ENCODE measurements around the gene HES3.

Gene HES3

GRCh38 chr1:6272868-6273267 lies 28.9 kb downstream of the HES3 start:
- no peaks in the 10 kb centered on the region for H3K36me3 ChIP-seq
- H3K9me3 ChIP-seq = no peaks in the 10 kb centered on the region
- H3K27ac ChIP-seq = no peak overlapping the region
- H3K27me3 ChIP-seq = no peaks in the 10 kb centered on the region
- no peak for TF ChIP-seq CTCF (IDR thresholded peaks at IDR 0.05)
- no peak overlapping the region for H3K4me3 ChIP-seq (ENCODE audit: low read depth in 1 of 2, low read length in 1 of 2)
- no peaks in the 10 kb centered on the region for H3K4me1 ChIP-seq (ENCODE audit: control insufficient read depth in 1 of 2, insufficient read depth in 1 of 2, low read depth in 1 of 2, low read length in 1 of 2)

- Histone ChIP-seq H3K4me3 (ENCODE audit: low read depth in 1 of 2, low read length in 1 of 2) (no peak overlapping the region), H3K27ac (no peak overlapping the region), H3K36me3 (no peaks in the 10 kb centered on the region), H3K27me3 (no peaks in the 10 kb centered on the region), H3K9me3 (no peaks in the 10 kb centered on the region), H3K4me1 (ENCODE audit: control insufficient read depth in 1 of 2, insufficient read depth in 1 of 2, low read depth in 1 of 2, low read length in 1 of 2) (no peaks in the 10 kb centered on the region)
- TF ChIP-seq CTCF (IDR thresholded peaks at IDR 0.05) = no peak
These were observed 29.5 kb downstream of the HES3 start for GRCh38 chr1:6273380-6273891.

GRCh38 chr1:6274102-6274501 lies 30.1 kb downstream of the HES3 start:
- no peaks in the 10 kb centered on the region for H3K36me3 ChIP-seq
- no peak for TF ChIP-seq CTCF (IDR thresholded peaks at IDR 0.05)
- H3K27ac ChIP-seq = no peak overlapping the region
- no peaks in the 10 kb centered on the region for H3K9me3 ChIP-seq
- no peaks in the 10 kb centered on the region for H3K4me1 ChIP-seq (ENCODE audit: control insufficient read depth in 1 of 2, insufficient read depth in 1 of 2, low read depth in 1 of 2, low read length in 1 of 2)
- no peaks in the 10 kb centered on the region for H3K27me3 ChIP-seq
- H3K4me3 ChIP-seq (ENCODE audit: low read depth in 1 of 2, low read length in 1 of 2) = no peak overlapping the region

- Histone ChIP-seq H3K9me3 (no peaks in the 10 kb centered on the region), H3K4me1 (ENCODE audit: control insufficient read depth in 1 of 2, insufficient read depth in 1 of 2, low read depth in 1 of 2, low read length in 1 of 2) (no peaks in the 10 kb centered on the region)
These were observed 30.7 kb downstream of the HES3 start for GRCh38 chr1:6274622-6275139.

GRCh38 chr1:6275826-6276782 lies 32.1 kb downstream of the HES3 start:
- Histone ChIP-seq H3K4me1 (ENCODE audit: control insufficient read depth in 1 of 2, insufficient read depth in 1 of 2, low read depth in 1 of 2, low read length in 1 of 2) (no peaks in the 10 kb centered on the region), H3K4me3 (ENCODE audit: low read depth in 1 of 2, low read length in 1 of 2) (no peak overlapping the region), H3K27ac (no peak overlapping the region), H3K27me3 (no peaks in the 10 kb centered on the region), H3K36me3 (no peaks in the 10 kb centered on the region), H3K9me3 (no peaks in the 10 kb centered on the region)
- no peak for TF ChIP-seq CTCF (IDR thresholded peaks at IDR 0.05)

More at GRCh38 chr1:6274622-6275139, 30.7 kb downstream of the HES3 start:
- H3K4me3 ChIP-seq (ENCODE audit: low read depth in 1 of 2, low read length in 1 of 2) = no peak overlapping the region
- H3K36me3 ChIP-seq = no peaks in the 10 kb centered on the region
- no peaks in the 10 kb centered on the region for H3K27me3 ChIP-seq
- TF ChIP-seq CTCF (IDR thresholded peaks at IDR 0.05) = no peak
- no peak overlapping the region for H3K27ac ChIP-seq
